ENCODE measurements around the gene EPOP. TPM values are rescaled to one million over a fixed set of nuclear protein-coding genes. Genes with fewer than 3 reads are reported as not detected.
A peak's percentile ranks its signal among the peaks of the same experiment; 100 is the strongest.

EPOP gene
- total RNA-seq, 1 experiment from 2014 or later: 37.9 TPM

- Histone ChIP-seq H3K27ac (ENCODE audit: low read depth, low read length) (peak overlapping the region; percentile 99), H3K36me3 (ENCODE audit: control insufficient read depth in 1 of 2, insufficient read depth in 2 of 2, low read length in 2 of 2) (peaks cover 0 to 5% of the 10 kb centered on the region in 2 experiments; a peak in 1 of 4 replicates), H3K9me3 (ENCODE audit: control insufficient read depth in 1 of 2, insufficient read depth in 1 of 2, low read depth in 1 of 2, low read length in 2 of 2) (no peaks in the 10 kb centered on the region), H3K4me1 (ENCODE audit: control insufficient read depth in 1 of 2, insufficient read depth in 2 of 2, low read length in 2 of 2) (peaks cover 38 to 71% of the 10 kb centered on the region in 2 experiments), H3K4me3 (replicated peaks in 1 of 2; ENCODE audit: low read depth in 1 of 2, low read length in 2 of 2) (peak overlapping the region; percentile 68 to 77), H3K79me2 (ENCODE audit: insufficient read depth, low read length) (peaks cover 34% of the 10 kb centered on the region), H3K9me2 (ENCODE audit: insufficient read depth) (no peaks in the 10 kb centered on the region), H4K20me1 (ENCODE audit: insufficient read depth) (no peaks in the 10 kb centered on the region), H3K4me2 (ENCODE audit: low read length) (peak overlapping the region; percentile 86), H2AFZ (ENCODE audit: low read depth, low read length, poor library complexity, severe bottlenecking) (no peak overlapping the region), H3K9ac (ENCODE audit: low read length) (peak overlapping the region; percentile 92), H3K27me3 (ENCODE audit: insufficient read depth, low read length) (no peaks in the 10 kb centered on the region)
- DNase-seq (ENCODE audit: low read depth, low spot score) (peak; percentile 73), ATAC-seq (peak; percentile 59)
- ChIA-PET RAD21 (ENCODE audit: low non-redundant PET in 1 of 2, low total read pairs in 2 of 2, uncharacterized antibody in 2 of 2, unreplicated experiment in 2 of 2) (no interaction called here), POLR2A (interaction anchor here (1.1 kb wide), 1 partner anchor 25 kb away, joined by 3 read pairs; no protein-coding TSS in a partner anchor), CTCF (interaction anchor here (1.1 kb wide), 1 partner anchor 25 kb away, joined by 5 read pairs; no protein-coding TSS in a partner anchor)
- intact Hi-C loops (cut with micrococcal nuclease): no loop called here
- BruUV-seq (replicated peaks): TSS peak; percentile 83
- TF ChIP-seq TCF7L2 (IDR thresholded peaks at IDR 0.05; ENCODE audit: borderline replicate concordance, extremely low read depth, insufficient read depth, insufficient read length) (peak; percentile 13), JUND (IDR thresholded peaks at IDR 0.05) (no peak), ZFX (IDR thresholded peaks at IDR 0.05) (peak; percentile 73; the same call in 1 of the 2 replicates), SIN3A (IDR thresholded peaks at IDR 0.05; ENCODE audit: low read depth) (peak; percentile 72; the same call in 1 of the 2 replicates), SP1 (IDR thresholded peaks at IDR 0.05; ENCODE audit: low read depth) (peak; percentile 51; the same call in 1 of the 2 replicates), ZNF274 (IDR thresholded peaks at IDR 0.05; ENCODE audit: low read depth, low read length) (no peak), SRF (IDR thresholded peaks at IDR 0.05; ENCODE audit: low read depth) (no peak), RAD21 (IDR thresholded peaks at IDR 0.05; ENCODE audit: low read depth) (no peak), EGR1 (IDR thresholded peaks at IDR 0.05; ENCODE audit: low read depth) (no peak), ATF3 (IDR thresholded peaks at IDR 0.05) (no peak), EZH2 (IDR thresholded peaks at IDR 0.05) (no peak), EZH2phosphoT487 (IDR thresholded peaks at IDR 0.05; ENCODE audit: borderline replicate concordance) (no peak), ELF1 (IDR thresholded peaks at IDR 0.05; ENCODE audit: borderline replicate concordance, low read depth) (no peak), YY1 (IDR thresholded peaks at IDR 0.05; ENCODE audit: extremely low read depth, insufficient replicate concordance, low read depth, low read length) (no peak), REST (IDR thresholded peaks at IDR 0.05; ENCODE audit: low read depth) (no peak), MAX (IDR thresholded peaks at IDR 0.05) (peak; percentile 88), FOSL1 (IDR thresholded peaks at IDR 0.05; ENCODE audit: low read depth) (no peak), ZBTB33 (IDR thresholded peaks at IDR 0.05; ENCODE audit: extremely low read depth, insufficient replicate concordance, low read length) (peak; percentile 90), CEBPB (IDR thresholded peaks at IDR 0.05; ENCODE audit: low read depth) (no peak), CBX3 (IDR thresholded peaks at IDR 0.05; ENCODE audit: low read depth) (peak; percentile 62; the same call in 1 of the 2 replicates), POLR2AphosphoS5 (IDR thresholded peaks at IDR 0.05; ENCODE audit: low read depth, low read length) (peak; percentile 89)
Observed at GRCh38 chr17:38702166-38702915, 27.6 kb upstream of the EPOP start.
